HAP-1 (cell line): ENCODE measurements around the gene DNM2.
"Not testable (repeated sequence)": the region's sequence is repeated elsewhere in the genome, so short reads cannot be mapped to it uniquely, and the experiment has no call there.

ENCODE experiments used
- DNase-seq, 2 experiments: peaks; one replicate each; pipeline ENCODE4 v3.0.0-alpha.2; 2016 to 2020; ENCODE audit warnings: low spot score in 2 of 2
- H3K27me3 ChIP-seq: fragments of 250-450 bp; sonication (Bioruptor Pico); 2 replicates; pipeline ENCODE4 v1.5.1; 2020; ENCODE audit warnings: low read depth, mild to moderate bottlenecking, moderate library complexity
- H3K36me3 ChIP-seq: fragments of 250-450 bp; sonication (Bioruptor Pico); replicated peaks from 2 replicates; pipeline ENCODE4 v1.5.1; 2020; ENCODE audit warnings: mild to moderate bottlenecking
- H3K4me1 ChIP-seq: fragments of 250-450 bp; sonication (Bioruptor Pico); 2 replicates; pipeline ENCODE4 v1.5.1; 2020; ENCODE audit warnings: mild to moderate bottlenecking
- H3K4me3 ChIP-seq: fragments of 250-450 bp; sonication (Bioruptor Pico); 2 replicates; pipeline ENCODE4 v1.5.1; 2020; ENCODE audit warnings: mild to moderate bottlenecking, moderate library complexity
- H3K9me3 ChIP-seq: fragments of 250-450 bp; sonication (Bioruptor Pico); 2 replicates; pipeline ENCODE4 v1.5.1; 2020; ENCODE audit warnings: mild to moderate bottlenecking, moderate library complexity
- in situ Hi-C: fragments of 300-500 bp; cut with MboI; formaldehyde crosslinking; loops from 3 replicates; pipeline ENCODE4 v1.14.3; 2020; ENCODE audit warnings: low sequenced_read_pairs, inconsistent platforms, mixed read lengths

DNM2 gene

GRCh38 chr19:10850631-10851030 is 132.8 kb downstream of the DNM2 start:
- Histone ChIP-seq H3K36me3 (no peaks in the 10 kb centered on the region), H3K9me3 (0 out of 2 replicates have a peak, but pooled peaks cover 2% of the 10 kb centered on the region), H3K27me3 (no peaks in the 10 kb centered on the region), H3K4me1 (no peaks in the 10 kb centered on the region), H3K4me3 (no peak overlapping the region)
- in situ Hi-C loops: no loop called here
- no peak for DNase-seq

- no peak for DNase-seq
- no peak overlapping the region for H3K4me3 ChIP-seq
- in situ Hi-C loops: no loop called here
These were observed 134.4 kb downstream of the DNM2 start for GRCh38 chr19:10852098-10852800.

GRCh38 chr19:10852941-10853340 is 135.1 kb downstream of the DNM2 start:
- no peaks in the 10 kb centered on the region for H3K27me3 ChIP-seq
- no peak for DNase-seq
- in situ Hi-C loops: no loop called here
- H3K4me1 ChIP-seq: no peaks in the 10 kb centered on the region
- no peak overlapping the region for H3K4me3 ChIP-seq
- no peaks in the 10 kb centered on the region for H3K36me3 ChIP-seq
- H3K9me3 ChIP-seq: no peaks in the 10 kb centered on the region

More at GRCh38 chr19:10852098-10852800, 134.4 kb downstream of the DNM2 start:
- no peaks in the 10 kb centered on the region for H3K4me1 ChIP-seq
- H3K9me3 ChIP-seq: no peaks in the 10 kb centered on the region
- no peaks in the 10 kb centered on the region for H3K27me3 ChIP-seq
- H3K36me3 ChIP-seq: no peaks in the 10 kb centered on the region

- H3K27me3 ChIP-seq: no peaks in the 10 kb centered on the region
- in situ Hi-C loops: no loop called here
- H3K4me3 ChIP-seq: no peak overlapping the region
- no peak for DNase-seq
- no peaks in the 10 kb centered on the region for H3K9me3 ChIP-seq
- no peaks in the 10 kb centered on the region for H3K4me1 ChIP-seq
- no peaks in the 10 kb centered on the region for H3K36me3 ChIP-seq
These were observed 136.6 kb downstream of the DNM2 start for GRCh38 chr19:10854350-10855089.

- DNase-seq: peak in 1 of 2 experiments; percentile 55
- in situ Hi-C loops: no loop called here
- Histone ChIP-seq H3K4me3 (no peak overlapping the region), H3K4me1 (no peaks in the 10 kb centered on the region), H3K9me3 (no peaks in the 10 kb centered on the region), H3K27me3 (no peaks in the 10 kb centered on the region), H3K36me3 (no peaks in the 10 kb centered on the region)
These were observed 138.1 kb downstream of the DNM2 start for GRCh38 chr19:10855879-10856522.

- H3K27me3 ChIP-seq, in situ Hi-C loops, H3K36me3 ChIP-seq, H3K9me3 ChIP-seq, H3K4me3 ChIP-seq, DNase-seq, H3K4me1 ChIP-seq: not testable (repeated sequence)
These were observed 139.0 kb downstream of the DNM2 start for GRCh38 chr19:10856899-10857298.

GRCh38 chr19:10858204-10858828 is 140.4 kb downstream of the DNM2 start:
- in situ Hi-C loops: no loop called here
- Histone ChIP-seq H3K9me3 (no peaks in the 10 kb centered on the region), H3K4me3 (no peak overlapping the region), H3K36me3 (no peaks in the 10 kb centered on the region), H3K27me3 (no peaks in the 10 kb centered on the region), H3K4me1 (no peaks in the 10 kb centered on the region)
- peak in 1 of 2 experiments; percentile 58 for DNase-seq

GRCh38 chr19:10861103-10861651 is 143.3 kb downstream of the DNM2 start:
- peak; percentile 26 to 71 for DNase-seq

GRCh38 chr19:10862561-10863106 is 144.8 kb downstream of the DNM2 start:
- Histone ChIP-seq H3K4me3 (no peak overlapping the region), H3K36me3 (no peaks in the 10 kb centered on the region), H3K4me1 (no peaks in the 10 kb centered on the region), H3K9me3 (no peaks in the 10 kb centered on the region), H3K27me3 (no peaks in the 10 kb centered on the region)
- DNase-seq: no peak
- in situ Hi-C loops: no loop called here

More at GRCh38 chr19:10861103-10861651, 143.3 kb downstream of the DNM2 start:
- in situ Hi-C loops: no loop called here
- no peak overlapping the region for H3K4me3 ChIP-seq
- no peaks in the 10 kb centered on the region for H3K9me3 ChIP-seq
- no peaks in the 10 kb centered on the region for H3K36me3 ChIP-seq
- H3K27me3 ChIP-seq: no peaks in the 10 kb centered on the region
- H3K4me1 ChIP-seq: no peaks in the 10 kb centered on the region

- H3K4me3 ChIP-seq: no peak overlapping the region
- no peaks in the 10 kb centered on the region for H3K9me3 ChIP-seq
- in situ Hi-C loops: no loop called here
- H3K27me3 ChIP-seq: no peaks in the 10 kb centered on the region
- H3K4me1 ChIP-seq: no peaks in the 10 kb centered on the region
- DNase-seq: no peak
- H3K36me3 ChIP-seq: no peaks in the 10 kb centered on the region
These were observed 145.3 kb downstream of the DNM2 start for GRCh38 chr19:10863107-10863717.

- in situ Hi-C loops: no loop called here
- no peaks in the 10 kb centered on the region for H3K27me3 ChIP-seq
- no peaks in the 10 kb centered on the region for H3K4me1 ChIP-seq
- no peaks in the 10 kb centered on the region for H3K36me3 ChIP-seq
- no peaks in the 10 kb centered on the region for H3K9me3 ChIP-seq
- peak; percentile 80 to 93 for DNase-seq
- H3K4me3 ChIP-seq: no peak overlapping the region
These were observed 146.6 kb downstream of the DNM2 start for GRCh38 chr19:10864538-10864899.

GRCh38 chr19:10866495-10866894 is 148.6 kb downstream of the DNM2 start:
- no peaks in the 10 kb centered on the region for H3K36me3 ChIP-seq
- no peak overlapping the region for H3K4me3 ChIP-seq
- in situ Hi-C loops: no loop called here
- H3K9me3 ChIP-seq: no peaks in the 10 kb centered on the region
- no peaks in the 10 kb centered on the region for H3K27me3 ChIP-seq
- no peaks in the 10 kb centered on the region; the same call in 1 of the 2 replicates for H3K4me1 ChIP-seq
- DNase-seq: no peak
